B cell (primary cell): ENCODE results near the gene TMUB2. TPM values are rescaled to one million over a fixed set of nuclear protein-coding genes. Genes with fewer than 3 reads are reported as not detected.
A peak's percentile ranks its signal among the peaks of the same experiment; 100 is the strongest.

Source experiments
- ATAC-seq: fragments of 200-7000 bp; cut with Tn5 transposase; one replicate; pipeline ENCODE4 v1.10.0; 2021; ENCODE audit warnings: low read depth, mild to moderate bottlenecking, moderate number of reproducible peaks, moderate library complexity
- CTCF ChIA-PET: fragments of 350-600 bp; sonication (Branson Sonifier 250); formaldehyde crosslinking; loops from one replicate; lab custom pipeline; 2021; ENCODE audit warnings: antibody characterized with exemption, inconsistent platforms; lab: Charles Lee
- POLR2A ChIA-PET: fragments of 350-600 bp; sonication (Branson Sonifier 250); formaldehyde crosslinking; loops from one replicate; lab custom pipeline; 2021; ENCODE audit warnings: antibody characterized with exemption; lab: Charles Lee
- DNase-seq: peaks from one replicate; pipeline ENCODE4 v3.0.0; 2013
- H2AFZ ChIP-seq: 2 replicates; pipeline ENCODE4 v1.6.1; 2012; ENCODE audit warnings: mild to moderate bottlenecking, low read depth, low read length; ENCODE audit not compliant: insufficient read depth, poor library complexity, severe bottlenecking
- H3K27ac ChIP-seq, 2 donors: 1 replicate in 1 of 2; 2 replicates in 1 of 2; pipeline ENCODE4 v1.5.1; 2012 to 2013; ENCODE audit warnings: low read length in 2 of 2, mild to moderate bottlenecking in 2 of 2, moderate library complexity in 1 of 2
- H3K27me3 ChIP-seq, 4 experiments: fragments of 200-600 bp in 1 of 4; sonication (generic) in 1 of 4; replicated peaks in 1 of 4; 1 replicate in 2 of 4; 2 replicates in 2 of 4; pipeline versions ENCODE4 v1.6.1 to v1.7.0; 2013 to 2016; ENCODE audit warnings: low read length in 3 of 4, mild to moderate bottlenecking in 2 of 4, mixed read lengths in 1 of 4, moderate library complexity in 1 of 4; ENCODE audit not compliant: insufficient read depth in 4 of 4, control insufficient read depth in 3 of 4; ENCODE audit errors: control extremely low read depth in 1 of 4
- H3K36me3 ChIP-seq, 2 experiments: replicated peaks in 1 of 2; 1 replicate in 1 of 2; 2 replicates in 1 of 2; pipeline versions ENCODE4 v1.6.1 to v1.7.1; 2013; ENCODE audit warnings: low read length in 1 of 2; ENCODE audit not compliant: insufficient read depth in 2 of 2, control insufficient read depth in 1 of 2; ENCODE audit errors: control extremely low read depth in 1 of 2, extremely low read depth in 1 of 2
- H3K4me1 ChIP-seq, 2 donors: fragments of 200-600 bp in 1 of 2; sonication (generic) in 1 of 2; 1 replicate in 1 of 2; 2 replicates in 1 of 2; pipeline versions ENCODE4 v1.5.1 to v1.6.1; 2013 to 2017; ENCODE audit warnings: low read length in 2 of 2; ENCODE audit not compliant: control insufficient read depth in 2 of 2, insufficient read depth in 2 of 2
- H3K4me2 ChIP-seq: replicated peaks from 2 replicates; pipeline ENCODE3; 2012; ENCODE audit warnings: mild to moderate bottlenecking, low read depth, low read length; ENCODE audit not compliant: poor library complexity, severe bottlenecking
- H3K4me3 ChIP-seq, 5 experiments: fragments of 200-600 bp in 1 of 5; sonication (generic) in 1 of 5; 1 replicate in 3 of 5; 2 replicates in 2 of 5; pipeline versions ENCODE4 v1.5.1 to v1.7.0; 2011 to 2016; ENCODE audit warnings: low read length in 4 of 5, mild to moderate bottlenecking in 4 of 5, low read depth in 2 of 5, control low read depth in 1 of 5, moderate library complexity in 1 of 5; ENCODE audit not compliant: insufficient read depth in 1 of 5; ENCODE audit errors: control extremely low read depth in 1 of 5, extremely low read depth in 1 of 5
- H3K79me2 ChIP-seq: fragments of 200-600 bp; sonication (generic); one replicate; pipeline ENCODE4 v1.6.0; 2016; ENCODE audit warnings: low read length; ENCODE audit not compliant: control insufficient read depth, insufficient read depth
- H3K9ac ChIP-seq: fragments of 200-600 bp; sonication (generic); 2 replicates; pipeline ENCODE4 v1.6.1; 2017; ENCODE audit warnings: mild to moderate bottlenecking, low read length, moderate library complexity
- H3K9me3 ChIP-seq, 3 donors: one replicate each; pipeline versions ENCODE4 v1.6.1 to v1.7.1; 2013; ENCODE audit warnings: low read length in 2 of 3; ENCODE audit not compliant: control insufficient read depth in 2 of 3, insufficient read depth in 1 of 3; ENCODE audit errors: control extremely low read depth in 1 of 3
- H4K20me1 ChIP-seq: 2 replicates; pipeline ENCODE4 v1.6.0; 2012; ENCODE audit warnings: mild to moderate bottlenecking, low read length; ENCODE audit not compliant: insufficient read depth, control insufficient read depth, poor library complexity, severe bottlenecking
- H3K27ac Mint-ChIP-seq: one replicate; pipeline ENCODE4 v1.8.0; 2021; ENCODE audit warnings: mixed read lengths
- H3K27me3 Mint-ChIP-seq: one replicate; pipeline ENCODE4 v1.8.0; 2021; ENCODE audit warnings: mixed read lengths
- H3K4me1 Mint-ChIP-seq: one replicate; pipeline ENCODE4 v1.8.0; 2021; ENCODE audit warnings: mixed read lengths
- H3K4me3 Mint-ChIP-seq: one replicate; pipeline ENCODE4 v1.8.0; 2021; ENCODE audit warnings: mixed read lengths
- H3K9me3 Mint-ChIP-seq: one replicate; pipeline ENCODE4 v1.8.0; 2022; ENCODE audit warnings: mixed read lengths; ENCODE audit not compliant: insufficient read depth
- EZH2 ChIP-seq: IDR thresholded peaks from 2 replicates; pipeline ENCODE4 v1.6.1; 2012; ENCODE audit warnings: borderline replicate concordance, low read depth, mild to moderate bottlenecking, moderate library complexity, low read length; ENCODE audit not compliant: insufficient read depth, poor library complexity, severe bottlenecking
- WGBS: methylation state at CpG from one replicate; pipeline ENCODE4 v1.1.5; 2013; ENCODE audit warnings: missing lambda C conversion rate; ENCODE audit not compliant: insufficient coverage; 5-methylcytosine and 5-hydroxymethylcytosine counted together
- intact Hi-C: fragments of 100-400 bp; cut with micrococcal nuclease; formaldehyde crosslinking; loops from one replicate; pipeline ENCODE4 v1.10.0; 2022
- polyA plus RNA-seq: library from polyadenylated mRNA; depleted of rRNA; stranded (reverse); fragments of >200 nt; gene quantifications from 2 replicates; pipeline ENCODE4 v1.2.3, GENCODE V29; 2012
- total RNA-seq, 2 donors: library from RNA; stranded (reverse); fragments of 120-200 nt in 1 of 2; gene quantifications; 1 replicate in 1 of 2; 2 replicates in 1 of 2; pipeline versions ENCODE4 v1.2.3 to v1.2.4, GENCODE V29; 2013 to 2022
- TF ChIP-seq, protein P1 (sequence below): fragments of 200-600 bp; IDR thresholded peaks from one replicate; pipeline ENCODE4 v1.8.0; 2022; ENCODE audit warnings: antibody characterized with exemption, mild to moderate bottlenecking

TMUB2 gene
- total and polyA plus RNA-seq, 2 donors (not counting 1 experiment from before 2014, with no cell fraction given): 52.3 to 114 TPM

DNA sequence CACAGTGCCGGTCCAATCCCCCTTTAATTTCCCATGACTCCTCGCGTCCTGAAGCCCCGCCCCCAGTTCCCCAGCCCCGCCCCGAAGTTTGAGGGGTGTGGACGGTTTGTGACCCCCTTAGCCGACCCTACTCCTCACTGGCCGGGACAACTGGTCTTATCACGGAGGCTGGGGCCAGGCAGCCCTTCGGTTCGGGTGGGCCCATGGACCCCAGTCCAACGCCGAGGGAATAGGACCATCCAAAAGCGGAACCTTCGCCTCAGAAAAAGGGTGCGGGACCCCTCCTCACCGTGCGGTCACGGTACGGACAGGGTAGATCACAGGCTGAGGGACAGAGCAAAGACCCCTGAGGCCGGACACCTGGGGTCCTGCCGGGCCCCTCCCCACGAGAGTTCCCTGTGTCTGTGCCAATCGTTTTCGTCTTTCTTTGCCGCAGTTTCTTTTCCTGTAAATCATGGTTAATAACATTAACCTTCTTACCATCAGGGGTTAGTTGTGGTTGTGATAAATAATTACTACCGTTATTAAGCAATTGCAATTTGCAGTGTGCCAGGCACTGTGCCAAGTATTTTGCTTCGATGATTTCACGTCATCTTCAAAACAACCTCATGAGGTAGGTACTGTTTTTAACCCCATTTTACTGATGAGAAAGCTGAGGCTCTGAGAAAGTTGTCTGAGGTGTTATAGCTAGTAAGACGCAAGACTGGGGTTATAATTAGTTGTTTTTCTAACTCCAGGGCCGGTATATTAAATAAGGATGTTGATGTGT is 543 bp downstream of the TMUB2 start:
- H3K4me1 Mint-ChIP-seq: peaks cover 36% of the 10 kb centered on the region
- peak overlapping the region; percentile 88 for H3K4me2 ChIP-seq
- H3K4me3 Mint-ChIP-seq: peak overlapping the region; percentile 98
- H3K9me3 ChIP-seq: no peaks in the 10 kb centered on the region
- H3K9ac ChIP-seq: peak overlapping the region; percentile 92
- DNase-seq (peak; percentile 62), ATAC-seq (peak; percentile 66)
- H3K79me2 ChIP-seq: peaks cover 62% of the 10 kb centered on the region
- peaks cover 0 to 25% of the 10 kb centered on the region in 2 experiments for H3K36me3 ChIP-seq
- no peaks in the 10 kb centered on the region for H3K27me3 Mint-ChIP-seq
- peak overlapping the region; percentile 100 for H3K27ac Mint-ChIP-seq
- TF ChIP-seq, protein P1, sequence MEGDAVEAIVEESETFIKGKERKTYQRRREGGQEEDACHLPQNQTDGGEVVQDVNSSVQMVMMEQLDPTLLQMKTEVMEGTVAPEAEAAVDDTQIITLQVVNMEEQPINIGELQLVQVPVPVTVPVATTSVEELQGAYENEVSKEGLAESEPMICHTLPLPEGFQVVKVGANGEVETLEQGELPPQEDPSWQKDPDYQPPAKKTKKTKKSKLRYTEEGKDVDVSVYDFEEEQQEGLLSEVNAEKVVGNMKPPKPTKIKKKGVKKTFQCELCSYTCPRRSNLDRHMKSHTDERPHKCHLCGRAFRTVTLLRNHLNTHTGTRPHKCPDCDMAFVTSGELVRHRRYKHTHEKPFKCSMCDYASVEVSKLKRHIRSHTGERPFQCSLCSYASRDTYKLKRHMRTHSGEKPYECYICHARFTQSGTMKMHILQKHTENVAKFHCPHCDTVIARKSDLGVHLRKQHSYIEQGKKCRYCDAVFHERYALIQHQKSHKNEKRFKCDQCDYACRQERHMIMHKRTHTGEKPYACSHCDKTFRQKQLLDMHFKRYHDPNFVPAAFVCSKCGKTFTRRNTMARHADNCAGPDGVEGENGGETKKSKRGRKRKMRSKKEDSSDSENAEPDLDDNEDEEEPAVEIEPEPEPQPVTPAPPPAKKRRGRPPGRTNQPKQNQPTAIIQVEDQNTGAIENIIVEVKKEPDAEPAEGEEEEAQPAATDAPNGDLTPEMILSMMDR: no peak
- no peak for TF ChIP-seq EZH2
- H3K27ac ChIP-seq: peak overlapping the region; percentile 93 to 97
- peak overlapping the region; percentile 97 for H2AFZ ChIP-seq
- no peaks in the 10 kb centered on the region for H3K27me3 ChIP-seq
- ChIA-PET CTCF (interaction anchor here (0.9 to 3.8 kb wide), 10 partner anchors 9 to 176 kb away, joined by 3 to 26 read pairs (median 6); partner anchors contain the start of genes FAM171A2, GRN and HDAC5), POLR2A (interaction anchor here (0.5 to 1.9 kb wide), 14 partner anchors 12 to 1609 kb away, joined by 3 to 25 read pairs (median 4); partner anchors contain the start of genes ATXN7L3, GPATCH8, HDAC5 and SLC25A39)
- H3K9me3 Mint-ChIP-seq: no peaks in the 10 kb centered on the region
- peak overlapping the region; percentile 63 to 99 (median 90) for H3K4me3 ChIP-seq
- WGBS: under 1% methylated on average over 19 of the region's 32 CpGs
- intact Hi-C loops: loop anchor here (1.0 kb wide), 1 partner anchor 117 kb away; the partner anchor contains the start of gene G6PC3
- H3K4me1 ChIP-seq: peaks cover 22 to 26% of the 10 kb centered on the region in 2 donors
- peaks cover 32% of the 10 kb centered on the region for H4K20me1 ChIP-seq
